ENCODE measurements around the gene ZMIZ1.

The ZMIZ1 gene

GRCh38 chr10:79178070-79178576 is 109.4 kb downstream of the ZMIZ1 start:
- no peak overlapping the region for H3K4me3 Mint-ChIP-seq
- H3K9me3 Mint-ChIP-seq = no peaks in the 10 kb centered on the region
- no peak overlapping the region for H3K27ac Mint-ChIP-seq (ENCODE audit: low read depth)
- H3K27me3 Mint-ChIP-seq = no peaks in the 10 kb centered on the region
- ATAC-seq (replicated peaks; ENCODE audit: extremely low read depth, poor library complexity, severe bottlenecking) (no peak), DNase-seq (ENCODE audit: low spot score in 2 of 2) (no peak)
- H3K36me3 Mint-ChIP-seq (ENCODE audit: insufficient read depth) = peaks cover 1% of the 10 kb centered on the region
- H3K4me1 Mint-ChIP-seq = no peaks in the 10 kb centered on the region

DNA sequence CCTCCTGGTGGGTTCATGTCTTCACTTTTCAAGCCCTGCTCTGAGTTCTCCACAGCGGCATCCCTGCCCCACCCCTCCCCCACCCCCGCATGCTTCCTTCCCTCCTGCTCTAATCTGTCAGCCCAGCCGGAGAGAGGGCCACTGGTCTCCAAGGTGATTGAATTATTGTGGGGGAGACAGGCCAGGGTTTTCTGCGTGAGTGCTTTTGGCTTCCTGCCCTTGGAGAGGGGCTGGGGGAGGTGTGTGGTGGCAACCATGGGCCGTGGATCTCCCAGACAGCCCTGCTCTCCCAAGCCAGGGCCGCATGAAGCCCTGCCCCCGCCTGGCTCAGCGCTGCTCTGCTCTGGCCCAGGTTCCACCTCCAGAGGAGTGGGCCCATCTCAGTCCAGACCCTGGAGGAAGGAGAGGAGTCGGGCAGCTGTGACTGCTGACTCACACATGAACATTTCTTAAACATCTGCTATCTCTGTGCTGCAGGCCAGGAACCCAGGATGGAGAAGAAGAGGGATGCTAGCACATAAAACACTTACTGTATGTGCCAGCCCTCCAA is 109.9 kb downstream of the ZMIZ1 start:
- ATAC-seq (replicated peaks; ENCODE audit: extremely low read depth, poor library complexity, severe bottlenecking) = no peak
- peaks cover 1% of the 10 kb centered on the region for H3K36me3 Mint-ChIP-seq (ENCODE audit: insufficient read depth)
- H3K9me3 Mint-ChIP-seq = no peaks in the 10 kb centered on the region
- H3K27me3 Mint-ChIP-seq = no peaks in the 10 kb centered on the region
- no peaks in the 10 kb centered on the region for H3K4me1 Mint-ChIP-seq
- no peak for DNase-seq (ENCODE audit: low spot score in 2 of 2)
- H3K4me3 Mint-ChIP-seq = no peak overlapping the region
- H3K27ac Mint-ChIP-seq (ENCODE audit: low read depth) = no peak overlapping the region

- Mint-ChIP-seq H3K4me3 (no peak overlapping the region), H3K27me3 (no peaks in the 10 kb centered on the region), H3K36me3 (ENCODE audit: insufficient read depth) (peaks cover 1% of the 10 kb centered on the region), H3K27ac (ENCODE audit: low read depth) (no peak overlapping the region), H3K4me1 (no peaks in the 10 kb centered on the region), H3K9me3 (no peaks in the 10 kb centered on the region)
- ATAC-seq (replicated peaks; ENCODE audit: extremely low read depth, poor library complexity, severe bottlenecking) (no peak), DNase-seq (ENCODE audit: low spot score in 2 of 2) (no peak)
Measured at GRCh38 chr10:79179164-79179956, 110.6 kb downstream of the ZMIZ1 start.

GRCh38 chr10:79179957-79180309 is 111.2 kb downstream of the ZMIZ1 start:
- Mint-ChIP-seq H3K4me1 (no peaks in the 10 kb centered on the region), H3K9me3 (no peaks in the 10 kb centered on the region), H3K27me3 (no peaks in the 10 kb centered on the region), H3K27ac (ENCODE audit: low read depth) (no peak overlapping the region), H3K4me3 (no peak overlapping the region), H3K36me3 (ENCODE audit: insufficient read depth) (peaks cover 1% of the 10 kb centered on the region)
- no peak for DNase-seq (ENCODE audit: low spot score in 2 of 2)
- no peak for ATAC-seq (replicated peaks; ENCODE audit: extremely low read depth, poor library complexity, severe bottlenecking)

- Mint-ChIP-seq H3K4me3 (no peak overlapping the region), H3K9me3 (no peaks in the 10 kb centered on the region), H3K27me3 (no peaks in the 10 kb centered on the region), H3K4me1 (no peaks in the 10 kb centered on the region), H3K27ac (ENCODE audit: low read depth) (peak overlapping the region; percentile 57), H3K36me3 (ENCODE audit: insufficient read depth) (peaks cover 1% of the 10 kb centered on the region)
- DNase-seq (ENCODE audit: low spot score in 2 of 2) (no peak), ATAC-seq (replicated peaks; ENCODE audit: extremely low read depth, poor library complexity, severe bottlenecking) (no peak)
Measured at GRCh38 chr10:79180414-79181221, 111.9 kb downstream of the ZMIZ1 start.

DNA sequence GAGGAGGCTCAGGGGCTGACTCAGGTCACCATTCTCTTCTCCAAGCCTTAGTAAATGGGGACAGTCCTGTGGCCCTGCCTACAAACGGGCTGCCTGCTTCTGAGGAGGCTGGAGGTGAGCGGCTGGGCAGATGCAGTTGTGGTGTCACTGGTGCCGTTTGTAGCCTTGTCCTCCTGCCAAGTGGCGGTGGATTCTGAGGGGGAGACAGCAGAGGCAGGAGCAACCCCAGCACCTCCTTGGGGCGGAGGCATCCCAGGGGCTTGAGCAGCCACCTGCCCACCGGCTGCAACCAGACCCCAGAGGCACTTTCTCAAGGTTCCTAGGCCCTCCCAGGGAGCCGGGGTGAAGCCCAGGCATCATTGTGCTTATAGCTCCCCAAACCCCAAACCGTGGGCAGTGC is 112.5 kb downstream of the ZMIZ1 start:
- peak overlapping the region; percentile 57 for H3K27ac Mint-ChIP-seq (ENCODE audit: low read depth)
- H3K27me3 Mint-ChIP-seq = no peaks in the 10 kb centered on the region
- H3K4me1 Mint-ChIP-seq = no peaks in the 10 kb centered on the region
- no peaks in the 10 kb centered on the region for H3K9me3 Mint-ChIP-seq
- H3K4me3 Mint-ChIP-seq = no peak overlapping the region
- H3K36me3 Mint-ChIP-seq (ENCODE audit: insufficient read depth) = peaks cover 1% of the 10 kb centered on the region
- DNase-seq (ENCODE audit: low spot score in 2 of 2) (no peak), ATAC-seq (replicated peaks; ENCODE audit: extremely low read depth, poor library complexity, severe bottlenecking) (no peak)

DNA sequence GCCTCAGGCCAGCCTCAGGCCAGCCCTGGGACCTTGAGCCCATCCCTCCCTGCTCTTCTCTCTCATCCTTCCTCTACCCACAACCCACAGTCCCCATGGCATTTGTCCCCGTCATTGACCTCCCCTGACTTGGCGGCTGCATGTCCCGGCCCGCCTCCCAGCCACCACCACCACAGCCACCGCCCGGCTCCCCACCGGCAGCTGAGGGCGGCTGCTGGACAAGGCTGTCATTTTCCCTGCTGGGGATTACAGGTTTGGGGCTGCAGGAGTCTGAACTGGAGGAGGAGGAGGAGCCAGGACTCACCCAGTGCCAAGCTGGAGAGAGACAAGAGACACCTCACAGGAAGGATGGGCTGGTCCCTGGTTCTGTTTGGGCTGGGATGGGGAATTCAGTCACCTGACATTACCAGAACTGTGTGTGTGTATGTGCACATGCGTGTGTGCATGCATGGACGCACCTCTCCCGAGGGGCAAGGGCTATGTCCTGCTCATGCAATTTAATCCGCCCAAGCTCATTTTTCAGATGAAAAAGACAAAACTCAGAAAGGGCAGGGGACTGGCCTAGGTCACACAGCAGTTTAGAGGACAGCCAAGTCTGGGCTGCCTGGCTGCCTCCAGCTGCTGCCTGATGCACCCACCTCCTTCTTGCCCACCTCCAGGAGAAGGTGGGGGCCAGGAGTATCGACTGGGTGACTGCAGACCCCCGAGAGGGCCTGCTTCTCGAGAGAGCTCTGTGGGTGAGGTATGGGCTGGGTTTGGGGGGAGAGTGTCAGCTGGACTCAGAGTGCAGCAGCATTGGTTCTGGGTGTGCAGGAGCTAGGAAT is 113.1 kb downstream of the ZMIZ1 start:
- Mint-ChIP-seq H3K27ac (ENCODE audit: low read depth) (no peak overlapping the region), H3K36me3 (ENCODE audit: insufficient read depth) (peaks cover 1% of the 10 kb centered on the region), H3K4me3 (no peak overlapping the region), H3K4me1 (no peaks in the 10 kb centered on the region), H3K27me3 (no peaks in the 10 kb centered on the region), H3K9me3 (no peaks in the 10 kb centered on the region)
- ATAC-seq (replicated peaks; ENCODE audit: extremely low read depth, poor library complexity, severe bottlenecking) = no peak
- no peak for DNase-seq (ENCODE audit: low spot score in 2 of 2)

GRCh38 chr10:79182781-79183467 is 114.2 kb downstream of the ZMIZ1 start:
- Mint-ChIP-seq H3K4me1 (no peaks in the 10 kb centered on the region), H3K27me3 (no peaks in the 10 kb centered on the region), H3K4me3 (no peak overlapping the region), H3K27ac (ENCODE audit: low read depth) (no peak overlapping the region), H3K36me3 (ENCODE audit: insufficient read depth) (peaks cover 1% of the 10 kb centered on the region), H3K9me3 (no peaks in the 10 kb centered on the region)
- ATAC-seq (replicated peaks; ENCODE audit: extremely low read depth, poor library complexity, severe bottlenecking) (no peak), DNase-seq (ENCODE audit: low spot score in 2 of 2) (no peak)

GRCh38 chr10:79183468-79183865 is 114.7 kb downstream of the ZMIZ1 start:
- ATAC-seq (replicated peaks; ENCODE audit: extremely low read depth, poor library complexity, severe bottlenecking) (no peak), DNase-seq (ENCODE audit: low spot score in 2 of 2) (no peak)
- Mint-ChIP-seq H3K27ac (ENCODE audit: low read depth) (no peak overlapping the region), H3K4me3 (no peak overlapping the region), H3K27me3 (no peaks in the 10 kb centered on the region), H3K4me1 (no peaks in the 10 kb centered on the region), H3K36me3 (ENCODE audit: insufficient read depth) (peaks cover 1% of the 10 kb centered on the region), H3K9me3 (no peaks in the 10 kb centered on the region)

DNA sequence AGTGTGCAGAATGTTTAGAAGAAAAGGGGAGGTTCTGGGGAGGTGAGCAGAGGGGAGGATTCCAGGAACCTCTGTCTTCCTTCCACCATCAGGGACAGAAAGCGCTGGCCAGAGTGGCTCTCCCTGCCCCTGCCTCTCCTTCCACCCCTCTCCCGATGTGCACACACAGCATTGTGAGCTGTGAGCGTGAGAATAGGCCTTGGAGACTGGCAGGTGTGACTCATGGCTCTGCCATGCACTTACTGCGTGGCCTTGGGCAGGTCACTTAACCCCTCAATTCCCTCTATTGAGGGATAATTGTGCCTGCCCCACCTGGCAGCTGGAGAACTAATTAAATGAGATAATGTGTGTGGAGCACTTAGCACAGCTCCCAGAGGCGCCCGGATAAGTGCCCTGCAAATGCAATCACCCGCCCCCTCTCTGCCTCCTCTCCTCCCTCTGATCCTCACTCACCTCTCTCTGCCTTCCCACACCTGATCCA is 115.4 kb downstream of the ZMIZ1 start:
- no peak for DNase-seq (ENCODE audit: low spot score in 2 of 2)
- Mint-ChIP-seq H3K27me3 (no peaks in the 10 kb centered on the region), H3K9me3 (no peaks in the 10 kb centered on the region), H3K4me1 (no peaks in the 10 kb centered on the region), H3K4me3 (no peak overlapping the region), H3K36me3 (ENCODE audit: insufficient read depth) (peaks cover 1% of the 10 kb centered on the region), H3K27ac (ENCODE audit: low read depth) (no peak overlapping the region)
- ATAC-seq (replicated peaks; ENCODE audit: extremely low read depth, poor library complexity, severe bottlenecking) = no peak

DNA sequence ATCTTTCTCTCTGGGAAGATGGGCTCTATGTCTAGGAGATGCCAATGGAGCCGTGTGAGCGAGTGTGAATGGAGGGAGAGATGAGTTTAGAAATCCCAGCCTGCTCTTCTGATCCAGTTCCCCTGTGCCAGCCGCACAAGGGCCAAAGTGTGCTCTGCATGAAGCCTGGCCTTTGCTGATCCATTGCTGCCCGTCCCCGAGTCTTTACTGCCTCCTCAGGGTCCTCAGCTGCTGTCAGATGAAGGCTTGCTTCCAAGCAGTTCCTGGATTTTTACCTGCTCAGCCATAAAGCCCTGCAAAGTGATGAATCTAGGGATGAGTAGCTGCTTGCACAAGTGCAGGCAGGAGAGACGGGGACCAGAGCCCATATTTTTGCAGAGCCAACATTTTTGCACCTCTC is 115.9 kb downstream of the ZMIZ1 start:
- Mint-ChIP-seq H3K4me3 (no peak overlapping the region), H3K27ac (ENCODE audit: low read depth) (no peak overlapping the region), H3K9me3 (no peaks in the 10 kb centered on the region), H3K4me1 (no peaks in the 10 kb centered on the region), H3K36me3 (ENCODE audit: insufficient read depth) (peaks cover 1% of the 10 kb centered on the region), H3K27me3 (no peaks in the 10 kb centered on the region)
- no peak for ATAC-seq (replicated peaks; ENCODE audit: extremely low read depth, poor library complexity, severe bottlenecking)
- no peak for DNase-seq (ENCODE audit: low spot score in 2 of 2)
